MM.1S (cell line): ENCODE data around the gene MCF2L2.

Source experiments
- CTCF ChIP-seq: fragments of 300-600 bp; sonication (generic); IDR thresholded peaks from 2 replicates; pipeline ENCODE4 v1.5.1; 2016; ENCODE audit warnings: antibody characterized with exemption, low read length, mixed read lengths
- EZH2 ChIP-seq: fragments of 300-600 bp; sonication (generic); optimal IDR thresholded peaks from 2 replicates; pipeline ENCODE3; 2017; ENCODE audit warnings: low read depth, mild to moderate bottlenecking, antibody characterized with exemption, low read length, mixed read lengths
- EZH2phosphoT487 ChIP-seq: fragments of 300-600 bp; sonication (generic); IDR thresholded peaks from 2 replicates; pipeline ENCODE4 v1.6.1; 2018; ENCODE audit warnings: antibody characterized with exemption, low read length

GRCh38 chr3:183181606-183182005 is 246.8 kb downstream of the MCF2L2 start:
- TF ChIP-seq CTCF (no peak), EZH2 (no peak), EZH2phosphoT487 (no peak)
